Muscle of leg (tissue), 11 donors: ENCODE data around the gene HLF. TPM values are rescaled to one million over a fixed set of nuclear protein-coding genes. Genes with fewer than 3 reads are reported as not detected.

Experiments used
- DNase-seq: peaks from one replicate; pipeline ENCODE4 v3.0.0; 2013
- H3K27ac ChIP-seq: one replicate; pipeline ENCODE4 v1.5.1; 2013; ENCODE audit warnings: mild to moderate bottlenecking, low read length, control low read depth
- H3K27me3 ChIP-seq: one replicate; pipeline ENCODE4 v1.6.1; 2013; ENCODE audit warnings: low read length; ENCODE audit not compliant: control insufficient read depth, insufficient read depth
- H3K36me3 ChIP-seq: one replicate; pipeline ENCODE4 v1.6.1; 2013; ENCODE audit warnings: low read length; ENCODE audit not compliant: control insufficient read depth, insufficient read depth
- H3K4me1 ChIP-seq: one replicate; pipeline ENCODE4 v1.6.1; 2013; ENCODE audit warnings: low read length; ENCODE audit not compliant: control insufficient read depth, insufficient read depth
- H3K4me3 ChIP-seq: one replicate; pipeline ENCODE4 v1.5.1; 2013; ENCODE audit warnings: low read length, control low read depth
- H3K9me3 ChIP-seq: replicated peaks from 2 replicates; pipeline ENCODE4 v1.6.1; 2013; ENCODE audit warnings: low read depth, low read length; ENCODE audit not compliant: control insufficient read depth
- WGBS: methylation state at CpG from one replicate; pipeline ENCODE4 v1.1.5; 2013; ENCODE audit warnings: missing lambda C conversion rate; ENCODE audit not compliant: insufficient coverage; 5-methylcytosine and 5-hydroxymethylcytosine counted together
- polyA plus RNA-seq, 8 donors: library from polyadenylated mRNA; unstranded; fragments of 120-200 nt; gene quantifications; one replicate each; pipeline versions ENCODE4 v1.2.1 to v1.2.3, GENCODE V29; 2013; ENCODE audit warnings: inconsistent platforms in 1 of 8, low replicate concordance in 1 of 8; ENCODE audit not compliant: insufficient read length in 8 of 8, insufficient read depth in 1 of 8
- total RNA-seq: library from RNA; stranded (reverse); fragments of 120-200 nt; gene quantifications from one replicate; pipeline ENCODE4 v1.2.4, GENCODE V29; 2013

Gene HLF
- total and polyA plus RNA-seq, 9 donors, result 3.3 to 5.9 (median 4.2) TPM

- Histone ChIP-seq H3K9me3 (no peaks in the 10 kb centered on the region), H3K27ac (no peak overlapping the region), H3K36me3 (no peaks in the 10 kb centered on the region), H3K4me3 (no peak overlapping the region), H3K4me1 (no peaks in the 10 kb centered on the region), H3K27me3 (no peaks in the 10 kb centered on the region)
- peak; percentile 54 for DNase-seq
- 6% methylated on average over 2 of the region's 2 CpGs for WGBS
Observed at GRCh38 chr17:55229276-55229675, 35.5 kb upstream of the HLF start.

GRCh38 chr17:55230716-55231115 lies 34.0 kb upstream of the HLF start:
- Histone ChIP-seq H3K36me3 (no peaks in the 10 kb centered on the region), H3K27ac (no peak overlapping the region), H3K4me3 (no peak overlapping the region), H3K27me3 (no peaks in the 10 kb centered on the region), H3K4me1 (no peaks in the 10 kb centered on the region), H3K9me3 (no peaks in the 10 kb centered on the region)
- WGBS, result no CpG with 5 or more reads among the region's 1 CpG
- no peak for DNase-seq

DNA sequence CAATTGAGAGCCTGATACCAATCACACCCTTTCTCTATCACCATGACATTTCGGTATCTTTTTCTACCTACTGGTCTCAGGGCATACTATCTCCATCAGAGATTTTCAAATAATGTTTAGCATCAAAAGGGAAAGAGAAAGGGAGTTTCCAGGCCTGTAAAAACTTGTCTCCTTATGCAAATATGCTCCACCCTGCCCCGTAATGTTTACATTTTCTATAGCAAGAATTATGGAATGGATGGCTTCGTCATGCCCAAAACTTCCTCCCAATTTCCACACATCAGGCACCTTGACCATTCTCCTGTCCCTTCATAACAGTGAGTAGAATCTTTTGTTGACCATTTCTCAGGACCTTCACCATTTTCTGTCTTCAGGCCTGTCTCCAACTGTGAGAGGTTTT lies 30.9 kb upstream of the HLF start:
- DNase-seq, result no peak
- Histone ChIP-seq H3K4me3 (no peak overlapping the region), H3K36me3 (no peaks in the 10 kb centered on the region), H3K9me3 (no peaks in the 10 kb centered on the region), H3K27me3 (peaks cover under 1% of the 10 kb centered on the region), H3K27ac (no peak overlapping the region), H3K4me1 (peaks cover 4% of the 10 kb centered on the region)
- WGBS, result no CpG with 5 or more reads among the region's 3 CpGs

GRCh38 chr17:55236316-55236715 lies 28.4 kb upstream of the HLF start:
- H3K36me3 ChIP-seq, result no peaks in the 10 kb centered on the region
- DNase-seq, result no peak
- H3K9me3 ChIP-seq, result no peaks in the 10 kb centered on the region
- H3K27me3 ChIP-seq, result peaks cover 2% of the 10 kb centered on the region
- no CpG with 5 or more reads among the region's 2 CpGs for WGBS
- H3K4me1 ChIP-seq, result peaks cover 8% of the 10 kb centered on the region
- no peak overlapping the region for H3K27ac ChIP-seq
- H3K4me3 ChIP-seq, result no peak overlapping the region

GRCh38 chr17:55237268-55237667 lies 27.5 kb upstream of the HLF start:
- Histone ChIP-seq H3K36me3 (no peaks in the 10 kb centered on the region), H3K27me3 (peaks cover 2% of the 10 kb centered on the region), H3K27ac (no peak overlapping the region), H3K9me3 (no peaks in the 10 kb centered on the region), H3K4me3 (no peak overlapping the region), H3K4me1 (peaks cover 8% of the 10 kb centered on the region)
- peak; percentile 35 for DNase-seq
- 47% methylated on average over 2 of the region's 6 CpGs for WGBS

DNA sequence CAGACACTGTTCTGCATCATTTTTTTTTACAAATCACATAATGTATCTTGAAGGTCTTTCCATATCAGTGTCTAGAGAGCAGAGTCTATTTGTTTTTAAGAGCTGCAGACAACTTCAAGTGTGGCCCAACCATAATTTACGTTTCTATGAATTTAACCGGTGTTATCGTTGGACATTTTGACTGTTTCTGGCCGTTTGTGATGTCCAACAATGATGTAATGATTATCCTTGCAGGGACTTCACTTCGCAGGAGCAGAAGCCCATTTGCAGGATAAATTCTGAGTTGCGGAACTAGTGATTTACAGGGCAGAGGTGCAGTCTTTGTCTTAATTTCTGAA lies 26.9 kb upstream of the HLF start:
- peak overlapping the region; percentile 77 for H3K27ac ChIP-seq

GRCh38 chr17:55238179-55238930 lies 26.4 kb upstream of the HLF start:
- peaks cover 2% of the 10 kb centered on the region for H3K27me3 ChIP-seq
- peak overlapping the region; percentile 77 for H3K27ac ChIP-seq
- H3K4me3 ChIP-seq, result peak overlapping the region; percentile 69
- H3K36me3 ChIP-seq, result no peaks in the 10 kb centered on the region
- H3K9me3 ChIP-seq, result no peaks in the 10 kb centered on the region
- peaks cover 13% of the 10 kb centered on the region for H3K4me1 ChIP-seq
- DNase-seq, result peak; percentile 98
- WGBS, result under 1% methylated on average over 64 of the region's 68 CpGs

More for the DNA sequence above, 26.9 kb upstream of the HLF start:
- Histone ChIP-seq H3K4me1 (peaks cover 9% of the 10 kb centered on the region), H3K36me3 (no peaks in the 10 kb centered on the region), H3K4me3 (peak overlapping the region; percentile 37), H3K27me3 (peaks cover 2% of the 10 kb centered on the region), H3K9me3 (no peaks in the 10 kb centered on the region)
- DNase-seq, result peak; percentile 81
- 15% methylated on average over 6 of the region's 6 CpGs for WGBS

- peak overlapping the region; percentile 40 for H3K27ac ChIP-seq
- H3K4me3 ChIP-seq, result peak overlapping the region; percentile 69
- no peak for DNase-seq
- peaks cover 2% of the 10 kb centered on the region for H3K27me3 ChIP-seq
- peaks cover 13% of the 10 kb centered on the region for H3K4me1 ChIP-seq
- no CpG with 5 or more reads among the region's 4 CpGs for WGBS
- no peaks in the 10 kb centered on the region for H3K9me3 ChIP-seq
- no peaks in the 10 kb centered on the region for H3K36me3 ChIP-seq
Observed at GRCh38 chr17:55238931-55239297, 25.8 kb upstream of the HLF start.

- no peaks in the 10 kb centered on the region for H3K36me3 ChIP-seq
- WGBS, result no CpG with 5 or more reads among the region's 2 CpGs
- no peak for DNase-seq
- peaks cover 13% of the 10 kb centered on the region for H3K4me1 ChIP-seq
- H3K27me3 ChIP-seq, result peaks cover 2% of the 10 kb centered on the region
- H3K9me3 ChIP-seq, result no peaks in the 10 kb centered on the region
- no peak overlapping the region for H3K4me3 ChIP-seq
- no peak overlapping the region for H3K27ac ChIP-seq
Observed at GRCh38 chr17:55241097-55241496, 23.7 kb upstream of the HLF start.

- Histone ChIP-seq H3K4me1 (peaks cover 13% of the 10 kb centered on the region), H3K36me3 (no peaks in the 10 kb centered on the region), H3K27ac (peak overlapping the region; percentile 38), H3K4me3 (no peak overlapping the region), H3K27me3 (peaks cover 2% of the 10 kb centered on the region), H3K9me3 (no peaks in the 10 kb centered on the region)
- peak; percentile 72 for DNase-seq
- no CpG with 5 or more reads among the region's 2 CpGs for WGBS
Observed at GRCh38 chr17:55242476-55242875, 22.3 kb upstream of the HLF start.

DNA sequence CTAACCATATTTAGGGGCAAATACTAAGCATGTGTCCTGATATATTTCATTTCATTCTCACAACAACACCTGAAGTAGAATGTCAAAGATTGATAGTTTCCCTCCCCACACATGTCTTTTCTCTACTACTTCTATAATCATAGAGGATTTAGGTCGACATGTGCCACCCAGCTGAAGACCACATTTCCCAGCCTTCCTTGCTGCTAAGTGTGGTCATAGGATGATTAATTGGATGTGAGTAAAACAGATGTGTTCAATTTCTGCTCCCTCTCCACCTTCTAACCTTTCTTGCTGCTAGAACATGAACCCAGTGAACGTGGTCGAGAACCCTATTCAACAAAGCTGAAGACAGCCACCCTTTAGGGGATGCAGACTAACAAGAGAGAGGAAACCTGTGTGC lies 18.8 kb upstream of the HLF start:
- no peak for DNase-seq
- no CpG with 5 or more reads among the region's 3 CpGs for WGBS
- H3K27me3 ChIP-seq, result no peaks in the 10 kb centered on the region
- peaks cover 5% of the 10 kb centered on the region for H3K4me1 ChIP-seq
- no peak overlapping the region for H3K4me3 ChIP-seq
- H3K9me3 ChIP-seq, result no peaks in the 10 kb centered on the region
- H3K27ac ChIP-seq, result no peak overlapping the region
- no peaks in the 10 kb centered on the region for H3K36me3 ChIP-seq
